ENCODE results near the gene ATG2A.

DNA sequence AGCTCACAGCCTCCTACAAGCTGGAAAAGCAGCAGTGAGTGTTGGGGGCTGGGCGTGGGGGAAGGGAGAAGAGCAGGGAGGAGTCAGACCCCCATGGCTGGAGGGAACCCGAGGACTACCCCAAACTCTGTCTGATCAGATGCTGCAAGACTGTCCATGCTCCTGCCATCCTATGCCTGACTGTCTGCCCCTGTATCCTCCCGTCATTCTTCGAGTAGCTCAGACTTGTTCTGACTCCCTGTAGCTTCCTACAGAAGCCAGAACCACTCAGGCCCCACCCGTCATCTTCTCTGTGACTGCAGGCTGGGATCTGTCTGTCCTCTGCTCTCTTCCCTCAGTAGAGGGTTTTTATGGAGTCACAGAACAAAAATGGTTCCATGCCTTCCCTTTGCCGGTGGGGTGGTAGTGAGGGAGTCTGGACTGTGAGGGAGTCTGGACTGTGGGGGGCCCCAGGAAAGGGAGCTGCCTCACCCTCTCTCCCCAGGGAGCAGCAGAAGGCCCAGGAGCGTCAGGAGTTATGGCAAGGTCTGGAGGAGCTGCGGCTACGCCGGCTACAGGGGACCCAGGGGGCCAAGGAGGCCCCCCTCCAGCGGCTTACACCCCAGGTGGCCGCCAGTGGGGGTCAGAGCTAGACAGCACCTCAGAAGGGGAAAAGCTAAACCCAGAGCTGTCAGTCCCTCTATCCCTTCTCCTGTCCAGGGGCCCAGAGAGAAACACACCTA lies 16.4 kb upstream of the ATG2A start:
- no peak for TF ChIP-seq TAF1 (IDR thresholded peaks at IDR 0.05; ENCODE audit: low read depth)
- TF ChIP-seq EGR1 (IDR thresholded peaks at IDR 0.05) = no peak
- no peak for TF ChIP-seq CREB1 (IDR thresholded peaks at IDR 0.05; ENCODE audit: low read depth)
- TF ChIP-seq RAD21 (IDR thresholded peaks at IDR 0.05; ENCODE audit: low read depth) = no peak
- no peak for TF ChIP-seq YY1 (IDR thresholded peaks at IDR 0.05; ENCODE audit: low read depth)
- TF ChIP-seq TEAD4 (IDR thresholded peaks at IDR 0.05) = no peak
- no peak for TF ChIP-seq EP300 (IDR thresholded peaks at IDR 0.05; ENCODE audit: borderline replicate concordance)
- TF ChIP-seq FOXM1 (IDR thresholded peaks at IDR 0.05; ENCODE audit: borderline replicate concordance, low read depth) = no peak
- no peak for TF ChIP-seq MAX (IDR thresholded peaks at IDR 0.05)
- no peak for TF ChIP-seq ZBTB7A (IDR thresholded peaks at IDR 0.05; ENCODE audit: low read depth)

All from Ishikawa (cell line).